Sigmoid colon (tissue), 7 donors: Measurements from ENCODE around the gene LRRC45. TPM values are rescaled to one million over a fixed set of nuclear protein-coding genes. Genes with fewer than 3 reads are reported as not detected.

Experiments
- DNase-seq: peaks from one replicate; pipeline ENCODE4 v3.0.0-alpha.2; 2019
- H3K27ac ChIP-seq, 4 donors: fragments of 200-600 bp; sonication (generic); one replicate each; pipeline ENCODE4 v1.5.1; 2016 to 2019; ENCODE audit warnings: mild to moderate bottlenecking in 1 of 4
- H3K27me3 ChIP-seq, 3 donors: fragments of 200-600 bp; sonication (generic); one replicate each; pipeline ENCODE4 v1.5.1; 2019; ENCODE audit warnings: mild to moderate bottlenecking in 1 of 3
- H3K36me3 ChIP-seq, 4 donors: fragments of 200-600 bp; sonication (generic); one replicate each; pipeline ENCODE4 v1.5.1; 2016 to 2019
- H3K4me1 ChIP-seq, 4 donors: fragments of 200-600 bp; sonication (generic); one replicate each; pipeline ENCODE4 v1.5.1; 2017 to 2019
- H3K4me3 ChIP-seq, 4 donors: fragments of 200-600 bp; sonication (generic); one replicate each; pipeline ENCODE4 v1.5.1; 2017 to 2019; ENCODE audit warnings: mild to moderate bottlenecking in 2 of 4, moderate library complexity in 1 of 4
- H3K9me3 ChIP-seq, 4 donors: fragments of 200-600 bp in 3 of 4; sonication (generic) in 3 of 4; one replicate each; pipeline versions ENCODE4 v1.5.1 to v1.6.1; 2013 to 2019
- CTCF ChIP-seq, 4 experiments: fragments of 450-650 bp in 3 of 4; fragments of 200-600 bp in 1 of 4; IDR thresholded peaks; one replicate each; pipeline ENCODE4 v1.5.1; 2016 to 2019; ENCODE audit warnings: antibody characterized with exemption in 4 of 4, mild to moderate bottlenecking in 3 of 4, moderate library complexity in 2 of 4
- EP300 ChIP-seq, 4 donors: sonication (generic); formaldehyde crosslinking; IDR thresholded peaks; one replicate each; pipeline ENCODE4 v1.6.1; 2017; ENCODE audit warnings: antibody characterized with exemption in 4 of 4
- POLR2A ChIP-seq, 2 donors: fragments of 450-650 bp; IDR thresholded peaks; one replicate each; pipeline ENCODE4 v1.6.1; 2016; ENCODE audit warnings: antibody characterized with exemption in 2 of 2, mild to moderate bottlenecking in 2 of 2, moderate library complexity in 2 of 2
- POLR2AphosphoS5 ChIP-seq, 4 donors: sonication (generic); formaldehyde crosslinking; IDR thresholded peaks; one replicate each; pipeline ENCODE4 v1.6.1; 2017; ENCODE audit warnings: antibody characterized with exemption in 4 of 4
- WGBS, 2 donors: extraction: QIAGEN DNeasy Blood & Tissue Kit; methylation state at CpG; one replicate each; pipeline ENCODE4 v1.1.7; 2013; 5-methylcytosine and 5-hydroxymethylcytosine counted together
- intact Hi-C: fragments of 100-400 bp; cut with DNase I; formaldehyde crosslinking; loops from one replicate; pipeline ENCODE4 v1.15.1; 2023
- polyA plus RNA-seq, 3 donors: library from polyadenylated mRNA; stranded (reverse); fragments of 200-250 nt; gene quantifications; one replicate each; pipeline ENCODE4 v1.2.3, GENCODE V29; 2013
- total RNA-seq, 4 donors: library from RNA; depleted of rRNA; stranded (reverse); fragments of >200 nt; gene quantifications; one replicate each; pipeline ENCODE4 v1.1.0, GENCODE V29; 2016
- donor health status: healthy with polysubstance abuse.
- donor health status: Bipolar disorder and iron deficiency.
- donor health status: healthy.

LRRC45 gene
- total and polyA plus RNA-seq, 7 donors: 5.3 to 28.6 (median 6.7) TPM

DNA sequence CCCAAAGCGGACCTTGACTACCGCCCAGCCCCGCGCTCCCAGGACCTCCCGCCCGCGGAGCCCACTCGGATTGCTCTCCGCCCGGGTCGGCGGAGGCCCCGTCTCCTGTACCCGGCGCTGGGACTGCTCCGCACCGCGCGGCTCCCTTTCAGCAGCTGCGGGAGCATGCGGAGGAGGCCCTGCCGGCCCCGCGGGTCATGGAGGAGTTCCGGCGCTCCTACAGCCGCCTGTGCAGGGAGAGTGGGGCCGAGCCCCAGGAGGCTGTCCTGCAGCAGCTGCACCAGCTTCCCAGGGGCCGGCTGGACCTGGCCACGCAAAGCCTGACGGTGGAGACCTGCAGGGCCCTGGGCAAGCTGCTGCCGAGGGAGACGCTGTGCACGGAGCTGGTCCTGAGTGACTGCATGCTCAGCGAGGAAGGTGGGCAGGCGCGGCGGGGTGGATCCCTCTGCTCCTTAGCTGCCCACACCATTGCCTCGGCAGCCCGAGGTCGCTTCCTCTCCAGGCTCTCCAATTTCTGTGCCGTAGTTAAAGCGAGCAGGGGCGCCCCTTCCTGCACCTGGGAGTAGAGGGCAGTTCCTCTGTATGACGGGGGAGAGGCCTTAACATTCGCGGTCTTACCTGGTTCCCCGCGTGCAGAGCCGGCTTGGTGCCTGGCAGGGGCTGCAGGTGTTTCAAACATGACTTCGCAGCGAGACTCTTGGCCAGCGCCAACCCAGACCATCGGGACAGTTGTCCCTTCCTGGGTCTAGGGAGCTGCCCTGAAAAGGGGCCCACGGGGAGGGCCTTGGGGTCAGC, 539 bp downstream of the LRRC45 start:
- Histone ChIP-seq H3K27me3 (no peaks in the 10 kb centered on the region), H3K27ac (peak overlapping the region in 3 of 4 donors; percentile 50 to 69 (median 58)), H3K4me3 (peak overlapping the region; percentile 61 to 98 (median 76)), H3K4me1 (peaks cover 0 to 40% (median 32%) of the 10 kb centered on the region in 4 donors), H3K9me3 (no peaks in the 10 kb centered on the region), H3K36me3 (peaks cover 0 to 3% (median 0%) of the 10 kb centered on the region in 4 donors)
- DNase-seq: no peak
- WGBS, 2 donors: 2 to 4% methylated on average over 55 of the region's 55 CpGs
- intact Hi-C loops: loop anchor here (5.0 kb wide), 1 partner anchor 46 kb away; the partner anchor contains the start of gene ASPSCR1
- no peak for TF ChIP-seq POLR2A (IDR thresholded peaks at IDR 0.05)
- no peak for TF ChIP-seq CTCF (IDR thresholded peaks at IDR 0.05)
- no peak for TF ChIP-seq EP300 (IDR thresholded peaks at IDR 0.05)
- TF ChIP-seq POLR2AphosphoS5 (IDR thresholded peaks at IDR 0.05): no peak

DNA sequence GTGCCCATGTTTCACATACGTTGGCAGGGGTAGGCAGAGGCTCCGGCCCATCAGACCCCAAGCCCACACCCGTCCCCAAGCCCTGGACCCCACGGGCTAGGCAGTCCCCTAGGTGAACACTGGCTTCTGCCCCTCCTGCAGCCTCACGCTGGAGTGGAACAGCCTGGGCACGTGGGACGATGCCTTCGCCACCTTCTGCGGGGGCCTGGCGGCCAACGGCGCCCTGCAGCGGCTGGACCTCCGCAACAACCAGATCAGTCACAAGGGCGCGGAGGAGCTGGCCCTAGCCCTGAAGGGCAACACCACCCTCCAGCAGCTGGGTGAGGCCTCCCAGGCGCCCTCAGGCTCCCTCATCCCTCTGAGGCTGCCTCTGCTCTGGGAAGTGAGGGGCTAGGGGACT, 1.8 kb downstream of the LRRC45 start:
- 96 to 98% methylated on average over 17 of the region's 17 CpGs for WGBS, 2 donors
- Histone ChIP-seq H3K36me3 (no peaks in the 10 kb centered on the region), H3K4me1 (peaks cover 0 to 39% (median 33%) of the 10 kb centered on the region in 4 donors), H3K27me3 (no peaks in the 10 kb centered on the region), H3K9me3 (no peaks in the 10 kb centered on the region), H3K4me3 (no peak overlapping the region), H3K27ac (no peak overlapping the region)
- no peak for DNase-seq
- intact Hi-C loops: loop anchor here (5.0 kb wide), 1 partner anchor 48 kb away; the partner anchor contains the start of gene ASPSCR1
- no peak for TF ChIP-seq CTCF (IDR thresholded peaks at IDR 0.05)
- TF ChIP-seq POLR2AphosphoS5 (IDR thresholded peaks at IDR 0.05): no peak

DNA sequence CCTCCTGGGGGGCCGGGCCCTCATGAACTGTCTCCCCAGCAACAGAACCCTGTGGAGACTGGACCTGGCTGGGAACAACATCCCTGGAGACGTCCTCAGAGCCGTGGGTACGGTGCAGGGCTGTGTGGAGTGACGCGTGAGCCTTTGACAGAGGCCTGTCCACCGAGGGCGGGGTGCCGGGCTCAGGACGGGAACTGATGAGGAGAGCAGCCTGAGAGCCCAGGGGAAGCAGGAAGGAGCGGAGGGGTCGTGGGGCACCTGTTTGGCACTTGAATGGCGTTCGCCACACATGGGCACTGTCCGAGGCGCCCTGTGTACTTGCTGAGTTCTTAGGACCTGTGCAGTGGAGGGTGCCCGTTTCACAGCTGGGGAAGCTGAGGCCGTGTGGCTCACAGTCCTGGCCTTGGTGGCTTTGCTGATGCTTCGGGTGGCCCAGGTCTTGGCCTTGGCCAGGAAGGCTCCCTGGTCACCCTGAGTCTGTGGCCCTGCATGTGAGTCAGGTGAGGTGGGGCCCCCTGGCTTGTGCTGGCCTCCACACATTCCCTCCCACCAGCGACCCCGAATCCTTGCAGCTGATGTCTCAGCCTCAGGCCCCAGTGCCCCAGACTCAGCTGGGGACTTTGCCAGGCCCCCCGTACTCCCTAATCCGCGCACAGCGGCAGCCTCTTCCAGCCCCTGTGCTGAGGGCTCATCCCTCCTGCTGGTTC, 2.4 kb downstream of the LRRC45 start:
- no peak for DNase-seq
- no peak for TF ChIP-seq POLR2A (IDR thresholded peaks at IDR 0.05)
- 95 to 96% methylated on average over 25 of the region's 25 CpGs for WGBS, 2 donors
- H3K4me3 ChIP-seq: no peak overlapping the region
- H3K9me3 ChIP-seq: no peaks in the 10 kb centered on the region
- H3K27ac ChIP-seq: no peak overlapping the region
- H3K27me3 ChIP-seq: no peaks in the 10 kb centered on the region
- no peaks in the 10 kb centered on the region for H3K36me3 ChIP-seq
- peaks cover 0 to 42% (median 38%) of the 10 kb centered on the region in 4 donors for H3K4me1 ChIP-seq
- intact Hi-C loops: no loop called here

- H3K27me3 ChIP-seq: peaks cover 6 to 15% (median 14%) of the 10 kb centered on the region in 3 donors
- H3K27ac ChIP-seq: no peak overlapping the region
- no peaks in the 10 kb centered on the region for H3K36me3 ChIP-seq
- no peak for DNase-seq
- TF ChIP-seq POLR2A (IDR thresholded peaks at IDR 0.05): no peak
- no peak for TF ChIP-seq EP300 (IDR thresholded peaks at IDR 0.05)
- no peak for TF ChIP-seq CTCF (IDR thresholded peaks at IDR 0.05)
- TF ChIP-seq POLR2AphosphoS5 (IDR thresholded peaks at IDR 0.05): no peak
- H3K9me3 ChIP-seq: no peaks in the 10 kb centered on the region
- peaks cover 0 to 36% (median 35%) of the 10 kb centered on the region in 4 donors for H3K4me1 ChIP-seq
- no peak overlapping the region for H3K4me3 ChIP-seq
- 93 to 96% methylated on average over 13 of the region's 13 CpGs for WGBS, 2 donors
- intact Hi-C loops: no loop called here
These were observed 5.1 kb downstream of the LRRC45 start for GRCh38 chr17:82028246-82028645.

DNA sequence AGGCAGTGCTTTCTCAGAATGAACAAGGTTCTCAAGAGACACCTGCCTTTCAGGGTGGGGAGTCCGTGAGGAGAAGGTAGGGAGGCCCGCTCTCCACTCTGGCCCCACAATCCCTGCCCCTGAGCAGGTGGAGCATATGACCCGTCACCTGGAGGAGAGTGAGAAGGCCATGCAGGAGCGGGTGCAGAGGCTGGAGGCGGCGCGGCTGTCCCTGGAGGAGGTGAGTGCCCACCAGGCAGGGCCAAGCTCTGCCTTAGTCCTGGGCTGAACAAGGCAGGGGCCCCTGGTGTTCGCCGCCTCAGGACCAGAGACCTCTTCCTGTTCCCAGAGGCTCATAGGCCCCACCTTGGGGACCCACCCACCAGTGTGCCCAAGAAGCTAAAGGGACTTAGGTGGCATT, 5.9 kb downstream of the LRRC45 start:
- TF ChIP-seq POLR2AphosphoS5 (IDR thresholded peaks at IDR 0.05) (no peak), CTCF (IDR thresholded peaks at IDR 0.05) (no peak), EP300 (IDR thresholded peaks at IDR 0.05) (no peak), POLR2A (IDR thresholded peaks at IDR 0.05) (no peak)
- H3K9me3 ChIP-seq: no peaks in the 10 kb centered on the region

More for the DNA sequence above, 5.9 kb downstream of the LRRC45 start:
- Histone ChIP-seq H3K4me1 (peaks cover 0 to 30% (median 29%) of the 10 kb centered on the region in 4 donors), H3K27ac (no peak overlapping the region), H3K36me3 (no peaks in the 10 kb centered on the region), H3K4me3 (no peak overlapping the region), H3K27me3 (peaks cover 6 to 21% (median 18%) of the 10 kb centered on the region in 3 donors)
- 97% methylated on average over 9 of the region's 9 CpGs for WGBS, 2 donors
- intact Hi-C loops: no loop called here
- no peak for DNase-seq
